Stimulated activated CD4-positive, alpha-beta T cell treated with anti-CD3 and anti-CD28 coated beads, Interleukin-15, amount 100 ng/mL, for 48 hours (primary cell): ENCODE data around the gene CACNG7.
"Not testable (repeated sequence)": the region's sequence is repeated elsewhere in the genome, so short reads cannot be mapped to it uniquely, and the experiment has no call there.

Experiments used
- DNase-seq, 2 donors: peaks; one replicate each; pipeline ENCODE4 v3.0.0-alpha.2; 2020; ENCODE audit warnings: low read depth in 2 of 2

CACNG7 gene

DNA sequence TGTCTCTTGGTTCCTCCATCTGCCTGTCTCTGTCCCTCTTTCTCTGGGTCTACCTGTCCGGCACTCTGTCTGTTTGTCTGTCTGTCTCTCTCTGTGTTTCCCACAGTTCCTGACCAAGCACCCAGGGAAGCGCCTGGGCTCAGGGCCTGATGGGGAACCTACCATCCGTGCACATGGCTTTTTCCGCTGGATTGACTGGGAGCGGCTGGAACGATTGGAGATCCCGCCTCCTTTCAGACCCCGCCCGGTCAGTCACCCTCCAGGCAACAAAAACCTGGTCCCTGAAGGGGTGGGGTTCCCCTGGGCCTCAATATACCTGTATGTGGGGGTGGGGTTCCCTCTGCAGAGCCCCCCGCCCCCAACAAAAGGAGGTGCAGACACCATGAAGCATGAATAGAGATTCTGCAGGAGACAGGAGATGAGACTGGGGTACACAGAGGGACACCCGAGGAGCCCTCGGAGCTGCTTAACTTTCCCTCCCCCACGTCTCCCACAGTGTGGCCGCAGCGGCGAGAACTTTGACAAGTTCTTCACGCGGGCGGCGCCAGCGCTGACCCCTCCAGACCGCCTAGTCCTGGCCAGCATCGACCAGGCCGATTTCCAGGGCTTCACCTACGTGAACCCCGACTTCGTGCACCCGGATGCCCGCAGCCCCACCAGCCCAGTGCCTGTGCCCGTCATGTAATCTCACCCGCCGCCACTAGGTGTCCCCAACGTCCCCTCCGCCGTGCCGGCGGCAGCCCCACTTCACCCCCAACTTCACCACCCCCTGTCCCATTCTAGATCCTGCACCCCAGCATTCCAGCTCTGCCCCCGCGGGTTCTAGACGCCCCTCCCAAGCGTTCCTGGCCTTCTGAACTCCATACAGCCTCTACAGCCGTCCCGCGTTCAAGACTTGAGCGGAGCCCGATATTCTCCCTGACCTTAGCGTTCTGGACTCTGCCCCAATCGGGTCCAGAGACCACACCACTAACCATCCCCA lies 2.6 kb upstream of the CACNG7 start:
- DNase-seq, result peak; percentile 26 to 56

DNA sequence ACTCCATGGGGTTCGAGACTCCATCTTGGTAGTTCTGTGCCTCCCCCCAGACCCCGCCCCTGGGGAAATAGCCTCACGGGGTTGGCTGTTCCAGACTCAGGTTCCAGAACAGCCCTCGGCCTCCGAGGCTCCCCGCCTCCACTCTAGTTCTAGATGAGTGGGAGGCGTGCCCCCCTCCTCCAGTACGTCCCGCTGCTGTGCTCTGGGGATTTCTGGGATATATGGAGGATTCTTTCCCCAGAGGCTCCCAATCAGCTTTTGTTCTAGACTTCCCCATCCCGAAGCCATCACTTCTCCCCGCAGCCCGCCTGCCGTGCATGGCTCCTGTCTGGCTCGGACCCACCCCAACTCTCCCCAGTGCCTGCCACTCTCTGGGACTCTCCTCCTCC lies 1.9 kb upstream of the CACNG7 start:
- no peak for DNase-seq

DNA sequence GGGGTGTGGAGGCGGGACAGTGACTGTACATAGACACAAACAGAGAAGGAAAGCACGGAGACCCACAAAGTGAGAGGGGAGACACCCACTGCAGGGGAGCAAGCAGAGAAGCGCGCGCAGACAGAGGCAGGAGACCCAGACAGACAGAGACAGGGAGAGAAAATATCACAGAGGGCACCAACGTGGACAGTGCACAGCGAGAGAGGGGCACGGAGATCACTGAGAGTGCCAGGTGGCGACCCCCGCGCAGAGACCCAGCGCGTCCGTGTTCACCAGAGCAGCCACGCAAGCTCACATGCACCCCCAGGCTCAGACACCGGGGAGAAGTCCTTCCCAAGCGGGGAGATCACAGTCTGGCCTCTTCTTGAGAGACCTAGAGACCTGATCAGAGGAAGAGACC lies 1.4 kb upstream of the CACNG7 start:
- no peak for DNase-seq

GRCh38 chr19:53908106-53908934 lies 758 bp upstream of the CACNG7 start:
- peak; percentile 22 to 56 for DNase-seq

- DNase-seq, result no peak
Observed at GRCh38 chr19:53909471-53910169, 542 bp downstream of the CACNG7 start.

DNA sequence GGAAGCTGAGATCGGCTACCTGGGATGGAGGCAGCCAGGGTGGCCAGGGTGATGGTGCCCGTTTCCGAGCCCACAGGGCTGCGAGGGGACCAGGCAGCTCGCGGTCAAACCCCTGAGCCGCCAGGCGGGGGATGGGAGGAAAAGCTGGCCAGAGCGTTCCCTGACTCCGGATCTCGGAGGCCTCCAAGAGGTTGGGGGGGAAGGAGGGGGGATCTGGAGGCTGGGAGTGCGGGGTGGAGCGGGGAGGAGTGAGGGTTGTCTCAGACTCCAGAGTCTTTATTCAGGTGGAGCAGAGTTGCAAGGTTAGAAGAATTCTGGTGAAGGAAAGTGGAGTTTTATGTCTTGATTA lies 1.1 kb downstream of the CACNG7 start:
- DNase-seq, result no peak

DNA sequence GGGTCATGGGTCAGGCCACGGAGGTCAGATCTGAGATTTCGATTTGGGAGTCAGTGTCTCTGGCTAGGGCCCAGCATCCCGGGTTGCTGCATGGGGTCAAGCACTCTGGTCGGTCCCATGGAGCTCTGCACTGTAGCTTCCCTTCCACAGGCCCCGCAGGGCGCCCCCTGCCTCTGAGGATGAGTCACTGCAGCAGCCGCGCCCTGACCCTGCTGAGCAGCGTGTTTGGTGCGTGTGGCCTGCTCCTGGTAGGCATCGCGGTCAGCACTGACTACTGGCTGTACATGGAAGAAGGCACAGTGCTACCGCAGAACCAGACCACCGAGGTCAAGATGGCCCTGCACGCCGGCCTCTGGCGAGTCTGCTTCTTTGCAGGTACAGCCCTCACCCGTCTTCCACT lies 3.6 kb downstream of the CACNG7 start:
- DNase-seq, result no peak

DNA sequence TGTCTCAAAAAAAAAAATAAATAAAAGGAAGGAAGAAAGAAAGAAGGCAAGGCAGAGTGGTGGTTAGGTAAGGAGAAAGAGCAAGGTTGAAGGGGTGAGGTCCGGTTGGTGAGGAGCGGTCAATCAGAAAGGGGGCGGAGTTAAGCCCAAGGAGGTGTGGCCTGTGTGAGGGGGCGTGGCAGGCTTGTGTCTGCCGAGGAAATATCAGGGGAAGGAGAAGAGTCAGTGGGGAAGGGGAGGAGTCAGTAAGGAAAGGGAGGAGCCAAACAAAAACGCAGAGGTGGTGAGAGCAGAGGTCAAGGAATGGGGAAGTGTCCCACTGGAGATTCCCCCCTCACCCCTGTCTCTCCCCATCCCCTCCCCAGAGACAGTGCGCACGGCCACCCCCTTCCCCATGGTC lies 5.9 kb downstream of the CACNG7 start:
- no peak for DNase-seq

DNA sequence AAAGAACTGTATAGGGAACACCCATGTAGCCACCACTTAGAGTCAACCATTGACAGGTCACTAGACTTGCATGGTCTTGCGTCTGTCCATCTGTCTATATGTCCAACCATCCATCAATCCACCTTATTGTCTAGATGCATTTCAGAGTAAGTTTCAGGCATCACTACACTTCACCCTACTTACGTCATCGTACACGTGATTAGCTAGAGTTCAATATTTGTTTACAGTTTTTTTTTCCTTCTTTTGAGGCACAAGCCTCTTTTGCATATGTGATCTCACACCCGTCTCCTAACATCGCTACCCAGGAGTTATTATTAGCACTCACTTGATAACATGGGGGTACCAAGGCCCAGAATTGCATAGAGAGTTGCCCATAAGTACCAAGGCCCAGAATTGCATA lies 6.9 kb downstream of the CACNG7 start:
- no peak for DNase-seq

GRCh38 chr19:53917356-53917755 lies 8.3 kb downstream of the CACNG7 start:
- no peak for DNase-seq

- no peak for DNase-seq
Observed at GRCh38 chr19:53927739-53928138, 18.7 kb downstream of the CACNG7 start.

- no peak for DNase-seq
Observed at GRCh38 chr19:53936029-53936428, 27.0 kb downstream of the CACNG7 start.

- DNase-seq, result peak; percentile 0 to 7
Observed at GRCh38 chr19:53942001-53942786, 33.1 kb downstream of the CACNG7 start.

- DNase-seq, result no peak
Observed at GRCh38 chr19:53944416-53944815, 35.3 kb downstream of the CACNG7 start.

- DNase-seq, result no peak
Observed at GRCh38 chr19:53944933-53945332, 35.9 kb downstream of the CACNG7 start.

- no peak for DNase-seq
Observed at GRCh38 chr19:53945441-53945840, 36.4 kb downstream of the CACNG7 start.

GRCh38 chr19:53945998-53946397 lies 36.9 kb downstream of the CACNG7 start:
- no peak for DNase-seq

- no peak for DNase-seq
Observed at GRCh38 chr19:53947624-53948023, 38.5 kb downstream of the CACNG7 start.

DNA sequence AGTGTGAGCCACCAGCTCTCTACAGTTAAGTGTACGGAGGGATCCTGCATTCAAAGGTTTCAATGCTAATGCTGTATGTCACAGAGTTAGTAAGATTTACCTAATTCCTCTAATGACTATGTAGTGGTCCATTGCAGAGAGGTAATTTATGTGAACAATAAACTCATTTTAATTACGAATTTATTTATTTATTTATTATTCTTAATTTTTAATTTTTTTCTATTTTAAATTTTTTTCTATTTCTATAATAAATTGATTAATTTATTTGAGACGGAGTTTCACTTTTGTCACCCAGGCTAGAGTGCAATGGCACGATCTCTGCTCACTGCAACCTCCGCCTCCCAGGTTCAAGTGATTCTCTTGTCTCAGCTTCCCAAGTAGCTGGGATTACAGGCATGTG lies 39.5 kb downstream of the CACNG7 start:
- DNase-seq, result not testable (repeated sequence)

DNA sequence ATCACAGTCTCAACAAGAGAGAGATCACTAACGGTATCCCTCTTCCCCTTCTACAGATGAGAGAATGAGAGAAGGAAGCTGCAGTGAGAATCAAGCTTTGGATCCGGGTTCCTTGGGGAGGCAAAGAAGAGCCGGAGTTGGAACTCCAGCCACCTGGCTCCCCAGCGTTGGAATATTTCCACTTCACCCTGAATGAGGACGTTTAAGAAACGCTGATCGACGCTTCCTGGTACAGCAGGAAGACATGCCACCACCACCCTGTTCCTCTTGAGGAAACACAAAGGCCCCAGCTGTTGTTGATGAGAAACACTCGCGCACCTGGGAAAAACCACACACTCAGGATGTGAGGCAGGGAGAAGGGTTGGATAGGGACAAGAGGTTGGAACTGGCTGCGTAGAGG lies 42.4 kb downstream of the CACNG7 start:
- DNase-seq, result no peak

DNA sequence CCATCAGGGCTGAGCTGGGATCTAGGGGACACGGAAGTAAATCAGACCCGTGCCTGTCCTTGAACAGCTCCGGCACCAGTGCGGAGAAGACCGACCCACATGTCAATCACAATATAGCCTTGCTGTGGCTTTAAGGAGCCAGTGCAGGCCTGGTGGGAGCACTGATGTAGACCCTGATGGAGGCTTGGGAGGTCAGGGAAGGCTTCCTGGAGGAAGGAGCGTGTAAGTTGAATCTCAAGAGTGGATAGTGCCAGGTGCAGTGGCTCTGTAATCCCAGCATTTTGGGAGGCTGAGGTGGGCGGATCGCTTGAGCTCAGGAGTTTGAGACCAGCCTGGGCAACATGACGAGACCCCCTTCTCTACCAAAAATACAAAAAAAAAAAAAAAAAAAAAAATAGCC lies 42.9 kb downstream of the CACNG7 start:
- no peak for DNase-seq
